ENCODE measurements around the gene NRAS. TPM values are rescaled to one million over a fixed set of nuclear protein-coding genes. Genes with fewer than 3 reads are reported as not detected.

The NRAS gene
- total and polyA plus RNA-seq, 9 donors = 8.7 to 21.7 (median 16.4) TPM

DNA sequence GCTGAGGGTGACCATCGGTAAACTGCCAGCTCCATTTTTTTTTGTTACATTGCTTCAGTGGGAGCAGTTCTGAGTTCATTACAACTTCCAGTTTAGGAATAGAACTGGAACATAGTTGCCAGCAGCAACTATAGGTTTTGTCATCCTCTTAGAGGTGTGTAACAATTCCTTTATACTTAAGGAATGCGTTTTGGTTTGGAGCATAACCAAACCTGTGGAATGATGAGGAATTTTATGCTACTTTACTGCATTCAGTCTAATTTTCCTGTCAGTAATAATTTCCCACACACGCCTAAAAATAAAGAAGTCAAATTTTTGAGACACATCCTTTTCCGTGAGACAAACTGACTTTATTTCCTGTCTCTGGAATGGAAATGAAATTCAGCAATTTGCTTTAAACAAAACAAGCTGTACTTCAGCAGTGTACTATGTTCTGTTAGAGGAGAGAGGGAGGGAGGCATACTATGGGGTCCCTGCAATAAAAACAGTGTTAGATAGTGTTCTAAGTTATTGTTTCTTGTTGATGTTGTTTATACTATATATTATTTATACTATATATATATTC lies 16.5 kb downstream of the NRAS start:
- no peaks in the 10 kb centered on the region for H3K9me3 ChIP-seq

GRCh38 chr1:114696810-114697209 lies 19.8 kb downstream of the NRAS start:
- intact Hi-C loops (cut with DNase I) = no loop called here
- Histone ChIP-seq H3K9me3 (no peaks in the 10 kb centered on the region), H3K4me1 (ENCODE audit: insufficient read depth) (no peaks in the 10 kb centered on the region), H3K27me3 (no peaks in the 10 kb centered on the region), H3K27ac (no peak overlapping the region), H3K36me3 (no peaks in the 10 kb centered on the region), H3K4me3 (no peak overlapping the region)
- TF ChIP-seq POLR2A (IDR thresholded peaks at IDR 0.05) (no peak), EP300 (IDR thresholded peaks at IDR 0.05) (no peak)
- no peak for DNase-seq

More for the DNA sequence above, 16.5 kb downstream of the NRAS start:
- intact Hi-C loops (cut with DNase I) = no loop called here
- no peak for DNase-seq
- TF ChIP-seq EP300 (IDR thresholded peaks at IDR 0.05) = no peak
- TF ChIP-seq, protein P1, sequence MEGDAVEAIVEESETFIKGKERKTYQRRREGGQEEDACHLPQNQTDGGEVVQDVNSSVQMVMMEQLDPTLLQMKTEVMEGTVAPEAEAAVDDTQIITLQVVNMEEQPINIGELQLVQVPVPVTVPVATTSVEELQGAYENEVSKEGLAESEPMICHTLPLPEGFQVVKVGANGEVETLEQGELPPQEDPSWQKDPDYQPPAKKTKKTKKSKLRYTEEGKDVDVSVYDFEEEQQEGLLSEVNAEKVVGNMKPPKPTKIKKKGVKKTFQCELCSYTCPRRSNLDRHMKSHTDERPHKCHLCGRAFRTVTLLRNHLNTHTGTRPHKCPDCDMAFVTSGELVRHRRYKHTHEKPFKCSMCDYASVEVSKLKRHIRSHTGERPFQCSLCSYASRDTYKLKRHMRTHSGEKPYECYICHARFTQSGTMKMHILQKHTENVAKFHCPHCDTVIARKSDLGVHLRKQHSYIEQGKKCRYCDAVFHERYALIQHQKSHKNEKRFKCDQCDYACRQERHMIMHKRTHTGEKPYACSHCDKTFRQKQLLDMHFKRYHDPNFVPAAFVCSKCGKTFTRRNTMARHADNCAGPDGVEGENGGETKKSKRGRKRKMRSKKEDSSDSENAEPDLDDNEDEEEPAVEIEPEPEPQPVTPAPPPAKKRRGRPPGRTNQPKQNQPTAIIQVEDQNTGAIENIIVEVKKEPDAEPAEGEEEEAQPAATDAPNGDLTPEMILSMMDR (IDR thresholded peaks at IDR 0.05) = no peak
- TF ChIP-seq POLR2A (IDR thresholded peaks at IDR 0.05) = no peak
- H3K36me3 ChIP-seq = no peaks in the 10 kb centered on the region
- no peak overlapping the region for H3K4me3 ChIP-seq
- no peak overlapping the region for H3K27ac ChIP-seq
- 43 to 55% (median 44%) methylated on average over 4 of the region's 4 CpGs for WGBS, 3 donors
- H3K4me1 ChIP-seq (ENCODE audit: insufficient read depth) = no peaks in the 10 kb centered on the region
- H3K27me3 ChIP-seq = no peaks in the 10 kb centered on the region

- H3K9me3 ChIP-seq = no peaks in the 10 kb centered on the region
- DNase-seq = no peak
- H3K27ac ChIP-seq = no peak within 1 kb of the TSS
- H3K4me1 ChIP-seq (ENCODE audit: insufficient read depth) = no peaks in the 10 kb centered on the region
- no peaks in the 10 kb centered on the region for H3K27me3 ChIP-seq
- TF ChIP-seq EP300 (IDR thresholded peaks at IDR 0.05) (no peak), POLR2A (IDR thresholded peaks at IDR 0.05) (no peak)
- TF ChIP-seq, protein P1 (IDR thresholded peaks at IDR 0.05) = no peak
- H3K4me3 ChIP-seq = no peak within 1 kb of the TSS
- no peaks in the 10 kb centered on the region for H3K36me3 ChIP-seq
- intact Hi-C loops (cut with DNase I) = no loop called here
- WGBS, 3 donors = 50 to 65% (median 56%) methylated on average over 6 of the region's 6 CpGs
Measured at GRCh38 chr1:114695430-114696058, 21.0 kb downstream of the NRAS start, which contains the start of gene AMPD1. Gene AMPD1 (minus strand): TSS chr1:114695546. CDS start chr1:114695471, 75 bp downstream.

DNA sequence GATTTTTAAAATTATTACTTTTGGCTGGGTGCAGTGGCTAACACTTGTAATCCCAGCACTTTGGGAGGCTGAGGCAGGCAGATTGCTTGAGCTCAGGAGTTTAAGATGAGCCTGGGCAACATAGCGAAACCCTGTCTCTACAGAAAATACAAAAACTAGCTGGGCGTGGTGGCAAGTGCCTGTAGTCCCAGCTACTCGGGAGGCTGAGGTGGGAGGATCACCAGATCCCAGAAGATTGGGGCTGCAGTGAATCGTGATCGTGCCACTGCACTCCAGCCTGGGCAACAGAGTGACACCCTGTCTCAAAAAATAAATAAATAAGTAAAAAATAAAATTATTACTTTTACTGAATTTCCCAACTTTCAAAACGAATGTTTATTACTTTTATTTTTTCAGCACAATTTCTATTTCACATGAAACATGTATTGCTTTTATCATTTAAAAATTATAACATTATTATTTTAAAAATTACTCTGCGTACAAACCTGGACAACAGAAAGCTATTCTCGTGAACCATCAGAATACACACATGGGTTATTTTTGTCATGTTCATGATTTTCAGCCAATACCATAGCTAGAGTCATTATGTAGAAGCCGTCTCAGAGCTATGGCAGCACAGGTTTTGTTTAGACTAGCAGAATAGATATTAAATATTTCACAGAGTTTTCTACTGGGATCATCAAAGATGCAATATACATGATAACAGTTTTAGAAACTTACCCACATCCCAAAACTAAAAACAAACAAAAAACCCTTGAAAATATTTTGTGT lies 21.8 kb downstream of the NRAS start:
- H3K4me1 ChIP-seq (ENCODE audit: insufficient read depth) = no peaks in the 10 kb centered on the region
- no peaks in the 10 kb centered on the region for H3K9me3 ChIP-seq
- no peaks in the 10 kb centered on the region for H3K36me3 ChIP-seq
- DNase-seq = no peak
- H3K27ac ChIP-seq = no peak overlapping the region
- no peak overlapping the region for H3K4me3 ChIP-seq
- TF ChIP-seq, protein P1 (IDR thresholded peaks at IDR 0.05) = no peak
- no peak for TF ChIP-seq POLR2A (IDR thresholded peaks at IDR 0.05)
- TF ChIP-seq EP300 (IDR thresholded peaks at IDR 0.05) = no peak
- intact Hi-C loops (cut with DNase I) = no loop called here
- 76 to 83% (median 77%) methylated on average over 9 of the region's 9 CpGs for WGBS, 3 donors
- no peaks in the 10 kb centered on the region for H3K27me3 ChIP-seq

Data from ovary (tissue), 9 donors.